Activated naive CD4-positive, alpha-beta T cell treated with anti-CD3 and anti-CD28 coated beads for 36 hours (primary cell): Measurements from ENCODE around the gene POLL. TPM values are rescaled to one million over a fixed set of nuclear protein-coding genes. Genes with fewer than 3 reads are reported as not detected.
A peak's percentile ranks its signal among the peaks of the same experiment; 100 is the strongest.

ENCODE experiments used
- CTCF ChIA-PET: fragments of 350-600 bp; sonication (Branson Sonifier 250); formaldehyde crosslinking; loops from one replicate; lab custom pipeline; 2021; ENCODE audit warnings: antibody characterized with exemption; lab: Charles Lee
- DNase-seq: peaks from one replicate; pipeline ENCODE4 v3.0.0-alpha.2; 2020
- H3K27ac Mint-ChIP-seq: one replicate; pipeline ENCODE4 v1.8.0; 2021; ENCODE audit warnings: mild to moderate bottlenecking, mixed read lengths
- H3K27me3 Mint-ChIP-seq: one replicate; pipeline ENCODE4 v1.8.0; 2021; ENCODE audit warnings: low read depth, mixed read lengths
- H3K36me3 Mint-ChIP-seq: one replicate; pipeline ENCODE4 v1.8.0; 2021; ENCODE audit warnings: low read depth, mixed read lengths
- H3K4me1 Mint-ChIP-seq: one replicate; pipeline ENCODE4 v1.8.0; 2021; ENCODE audit warnings: low read depth, mixed read lengths
- H3K4me3 Mint-ChIP-seq: one replicate; pipeline ENCODE4 v1.8.0; 2021; ENCODE audit warnings: mild to moderate bottlenecking, moderate library complexity, mixed read lengths
- H3K9me3 Mint-ChIP-seq: one replicate; pipeline ENCODE4 v1.8.0; 2021; ENCODE audit warnings: mixed read lengths
- intact Hi-C: fragments of 100-400 bp; cut with micrococcal nuclease; formaldehyde crosslinking; loops from one replicate; pipeline ENCODE4 v1.15.1; 2023
- total RNA-seq, 2 experiments: library from RNA; stranded (reverse); gene quantifications; one replicate each; pipeline ENCODE4 v1.2.3, GENCODE V29; 2021

The POLL gene
- total RNA-seq, 2 experiments from 2014 or later = 28.1 to 29.0 TPM

DNA sequence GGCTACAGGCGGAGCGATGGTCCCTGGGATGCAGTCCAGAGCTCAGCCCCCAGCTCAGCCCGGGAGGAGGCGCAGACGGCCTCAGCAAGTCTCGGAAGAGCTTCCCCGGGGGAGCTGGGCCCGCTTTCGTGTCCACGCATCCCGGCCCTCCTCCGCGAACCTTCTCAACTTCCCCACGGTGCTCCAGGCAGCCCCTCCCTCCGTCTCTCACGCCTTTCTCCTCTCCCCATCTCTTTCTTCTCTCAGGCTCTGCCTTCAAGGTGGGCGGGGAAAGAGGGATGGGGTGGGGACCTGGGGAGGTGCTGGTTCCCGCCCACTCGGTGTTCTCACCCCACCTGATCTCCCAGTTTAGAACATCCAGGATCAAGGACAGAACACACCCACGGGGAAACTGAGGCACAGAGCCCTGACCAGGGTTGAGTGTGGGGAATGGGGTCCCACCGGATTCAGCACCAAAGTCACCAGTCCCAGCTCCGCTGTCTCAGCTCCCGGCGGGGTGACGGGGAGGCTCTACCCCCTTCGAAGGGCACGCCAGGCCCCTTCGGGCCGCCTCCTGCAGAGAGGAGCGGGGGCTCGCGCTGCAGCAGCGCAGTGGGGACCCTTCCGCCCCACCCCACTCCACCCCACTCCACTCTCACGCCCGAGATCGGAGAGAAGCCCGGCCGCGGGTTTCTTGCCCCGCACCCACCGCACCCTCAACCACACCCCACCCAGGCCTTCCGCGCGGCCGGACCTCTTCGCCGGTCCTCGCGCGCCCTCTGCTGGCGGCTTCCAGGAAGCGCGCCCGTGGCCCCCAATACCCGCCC is 18.2 kb downstream of the POLL start:
- H3K36me3 Mint-ChIP-seq = no peaks in the 10 kb centered on the region
- CTCF ChIA-PET = interaction anchor here (0.6 to 5.4 kb wide), 24 partner anchors 8 to 404 kb away, joined by 3 to 50 read pairs (median 4); partner anchors contain the start of genes DPCD and POLL
- peaks cover 45% of the 10 kb centered on the region for H3K27me3 Mint-ChIP-seq
- DNase-seq = peak; percentile 81
- no peaks in the 10 kb centered on the region for H3K9me3 Mint-ChIP-seq
- peaks cover 15% of the 10 kb centered on the region for H3K4me1 Mint-ChIP-seq
- H3K4me3 Mint-ChIP-seq = peak overlapping the region; percentile 62
- intact Hi-C loops = loop anchor here (1.0 to 5.0 kb wide), 6 partner anchors 33 to 408 kb away; no protein-coding TSS in a partner anchor
- H3K27ac Mint-ChIP-seq = no peak overlapping the region

DNA sequence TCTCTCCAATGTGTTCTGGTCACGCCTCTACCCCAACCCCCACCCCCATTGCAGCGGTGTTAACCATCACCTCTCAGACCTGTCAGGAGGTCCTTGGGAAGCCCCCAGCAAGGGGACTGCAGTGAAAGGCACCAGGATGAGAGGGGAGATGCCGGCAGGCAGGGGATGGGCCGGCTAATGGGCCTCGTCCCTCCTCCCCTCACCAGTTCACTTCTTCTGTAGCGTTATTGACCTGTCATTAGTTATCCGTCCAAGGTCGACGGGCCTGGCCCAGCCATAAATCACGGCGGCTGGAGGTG is 18.8 kb downstream of the POLL start:
- Mint-ChIP-seq H3K36me3 (no peaks in the 10 kb centered on the region), H3K27ac (no peak overlapping the region), H3K4me3 (peak overlapping the region; percentile 62), H3K4me1 (peaks cover 15% of the 10 kb centered on the region), H3K27me3 (peaks cover 47% of the 10 kb centered on the region), H3K9me3 (no peaks in the 10 kb centered on the region)
- CTCF ChIA-PET = interaction anchor here (0.6 to 5.4 kb wide), 19 partner anchors 9 to 403 kb away, joined by 3 to 50 read pairs (median 5); partner anchors contain the start of genes DPCD and POLL
- intact Hi-C loops = no loop called here
- no peak for DNase-seq

DNA sequence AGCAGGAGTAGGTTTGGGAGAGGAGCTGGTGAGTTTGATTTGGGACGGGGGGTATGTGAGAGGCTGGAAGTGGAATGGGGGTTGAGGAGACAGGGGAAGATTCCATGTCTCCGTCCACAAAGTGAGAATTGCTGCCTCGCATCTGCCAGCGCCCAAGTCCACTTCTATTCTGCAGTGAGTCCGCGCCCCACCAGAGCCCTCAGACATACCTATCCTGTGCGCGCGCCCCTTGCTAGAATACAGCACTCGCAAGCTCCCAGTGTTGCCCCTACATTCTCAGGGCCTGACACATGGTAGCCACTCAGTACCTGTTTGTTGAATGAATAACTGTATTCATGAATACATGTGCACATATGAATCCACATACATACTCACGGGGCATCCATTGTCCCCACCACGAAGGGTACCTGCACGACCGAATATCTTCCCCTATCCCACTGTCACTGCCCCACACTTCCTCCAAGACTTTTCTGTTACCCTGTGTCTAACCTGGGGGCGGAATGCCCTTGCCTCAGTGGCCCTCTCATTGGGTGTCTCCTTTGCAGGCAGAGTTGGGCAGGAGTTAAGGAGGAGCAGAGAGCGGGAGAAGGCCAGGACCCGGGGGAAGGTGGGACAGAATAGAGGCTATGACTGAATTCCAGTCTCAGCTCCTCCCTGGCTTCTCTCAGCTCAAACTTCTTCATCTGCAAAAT is 19.9 kb downstream of the POLL start:
- DNase-seq = no peak
- Mint-ChIP-seq H3K27me3 (peaks cover 47% of the 10 kb centered on the region), H3K36me3 (no peaks in the 10 kb centered on the region), H3K9me3 (no peaks in the 10 kb centered on the region), H3K27ac (no peak overlapping the region), H3K4me3 (no peak overlapping the region), H3K4me1 (peaks cover 15% of the 10 kb centered on the region)
- intact Hi-C loops = no loop called here
- CTCF ChIA-PET = interaction anchor here (1.1 to 5.4 kb wide), 4 partner anchors 11 to 354 kb away, joined by 3 to 50 read pairs (median 8); no protein-coding TSS in a partner anchor

- CTCF ChIA-PET = interaction anchor here (1.1 to 5.4 kb wide), 2 partner anchors 32 to 354 kb away, joined by 3 to 50 read pairs; no protein-coding TSS in a partner anchor
- Mint-ChIP-seq H3K36me3 (no peaks in the 10 kb centered on the region), H3K27ac (no peak overlapping the region), H3K9me3 (no peaks in the 10 kb centered on the region), H3K4me1 (peaks cover 15% of the 10 kb centered on the region), H3K4me3 (no peak overlapping the region), H3K27me3 (peaks cover 47% of the 10 kb centered on the region)
- intact Hi-C loops = no loop called here
- DNase-seq = no peak
These were observed 20.7 kb downstream of the POLL start for GRCh38 chr10:101567165-101568006.

DNA sequence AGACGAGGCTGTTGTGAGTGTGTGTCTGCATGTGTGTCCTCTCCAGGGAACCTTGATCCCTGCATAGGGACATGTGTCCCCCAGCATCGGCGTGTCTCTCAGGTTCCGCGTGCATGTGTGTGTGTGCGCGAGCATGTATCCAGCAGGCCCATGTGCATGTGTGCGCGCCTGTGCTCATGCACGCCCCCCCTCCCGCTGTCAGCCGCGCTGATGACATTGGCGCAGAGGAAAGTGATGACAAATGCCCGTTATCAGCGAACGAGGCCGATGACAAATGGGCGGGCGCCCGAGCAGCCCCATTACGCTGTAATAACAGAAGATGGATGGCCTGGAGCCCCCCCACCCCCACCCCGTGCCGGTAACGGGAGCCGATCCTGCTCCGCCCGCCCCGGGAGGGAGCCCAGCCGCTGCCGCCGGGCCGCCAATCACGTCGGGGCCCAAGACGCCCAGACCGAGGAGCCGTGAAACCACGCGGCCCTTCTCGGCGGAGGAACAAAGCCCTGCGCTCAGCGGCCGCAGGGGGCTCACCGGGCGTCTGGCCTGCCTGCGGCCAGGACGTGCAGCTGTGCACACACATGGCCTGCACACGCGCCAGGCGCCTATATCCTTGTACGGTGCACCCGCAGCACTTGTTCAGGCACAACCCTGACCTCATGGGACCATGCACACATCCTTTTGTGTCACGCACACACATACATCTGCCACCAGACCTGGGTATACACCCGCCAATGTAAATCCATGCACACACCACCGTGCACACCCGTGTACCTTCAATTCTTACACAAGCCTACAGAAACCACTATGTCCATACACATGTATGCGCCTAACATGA is 21.5 kb downstream of the POLL start:
- Mint-ChIP-seq H3K36me3 (no peaks in the 10 kb centered on the region), H3K4me3 (no peak overlapping the region), H3K27me3 (peaks cover 47% of the 10 kb centered on the region), H3K27ac (no peak overlapping the region), H3K9me3 (no peaks in the 10 kb centered on the region), H3K4me1 (peaks cover 15% of the 10 kb centered on the region)
- CTCF ChIA-PET = interaction anchor here (0.6 to 5.4 kb wide), 2 partner anchors 192 to 353 kb away, joined by 3 to 50 read pairs; no protein-coding TSS in a partner anchor
- intact Hi-C loops = no loop called here
- DNase-seq = no peak

DNA sequence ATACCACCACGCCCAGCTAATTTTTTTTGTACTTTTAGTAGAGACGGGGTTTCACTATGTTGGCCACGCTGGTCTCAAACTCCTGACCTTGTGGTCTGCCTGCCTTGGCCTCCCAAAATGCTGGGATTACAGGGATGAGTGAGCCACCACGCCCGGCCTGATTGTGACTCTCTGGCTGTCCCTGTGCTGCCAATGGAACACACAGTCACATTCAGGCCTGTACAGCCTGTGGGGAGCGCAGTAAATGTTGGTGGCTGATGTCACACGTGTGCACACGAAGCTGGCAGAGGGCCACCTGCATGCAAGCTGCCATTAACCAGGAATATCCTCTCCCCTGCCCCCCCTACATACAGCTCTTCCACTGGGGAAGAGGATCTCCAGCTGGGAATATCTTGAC is 22.1 kb downstream of the POLL start:
- CTCF ChIA-PET = interaction anchor here (0.6 kb wide), 1 partner anchor 191 kb away, joined by 3 read pairs; no protein-coding TSS in a partner anchor
- H3K36me3 Mint-ChIP-seq = no peaks in the 10 kb centered on the region
- intact Hi-C loops = no loop called here
- no peak overlapping the region for H3K4me3 Mint-ChIP-seq
- peaks cover 15% of the 10 kb centered on the region for H3K4me1 Mint-ChIP-seq
- DNase-seq = no peak
- no peak overlapping the region for H3K27ac Mint-ChIP-seq
- no peaks in the 10 kb centered on the region for H3K9me3 Mint-ChIP-seq
- H3K27me3 Mint-ChIP-seq = peaks cover 47% of the 10 kb centered on the region

DNA sequence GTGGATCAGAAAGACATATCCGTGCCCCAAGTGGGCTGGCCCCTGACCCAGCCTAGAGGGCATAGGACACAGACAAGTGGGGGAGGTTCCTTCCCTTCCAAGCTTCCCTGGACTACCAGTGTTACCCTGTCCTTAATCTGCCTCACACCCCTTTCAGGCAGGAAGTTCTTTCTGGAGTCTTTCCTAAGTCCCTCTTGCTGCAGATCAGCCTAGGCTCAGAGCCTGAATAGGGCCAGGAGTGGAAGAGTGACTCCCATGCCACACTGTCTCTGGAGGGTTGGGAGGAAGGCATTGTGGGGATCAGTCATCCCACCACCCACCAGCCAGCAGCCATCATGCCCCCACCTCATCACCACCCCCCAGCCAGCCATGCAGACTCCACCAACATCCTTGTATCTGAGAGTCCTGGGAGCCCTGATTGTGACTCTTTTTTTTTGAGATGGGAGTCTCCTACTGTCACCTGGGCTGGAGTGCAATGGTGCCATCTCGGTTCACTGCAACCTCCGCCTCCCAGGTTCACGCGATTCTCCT is 22.6 kb downstream of the POLL start:
- intact Hi-C loops = no loop called here
- Mint-ChIP-seq H3K27me3 (peaks cover 47% of the 10 kb centered on the region), H3K27ac (no peak overlapping the region), H3K9me3 (no peaks in the 10 kb centered on the region), H3K36me3 (no peaks in the 10 kb centered on the region), H3K4me3 (no peak overlapping the region), H3K4me1 (peaks cover 15% of the 10 kb centered on the region)
- CTCF ChIA-PET = interaction anchor here (0.6 kb wide), 1 partner anchor 191 kb away, joined by 3 read pairs; no protein-coding TSS in a partner anchor
- no peak for DNase-seq

GRCh38 chr10:101564490-101564991 is 23.5 kb downstream of the POLL start:
- H3K27me3 Mint-ChIP-seq = peaks cover 43% of the 10 kb centered on the region

DNA sequence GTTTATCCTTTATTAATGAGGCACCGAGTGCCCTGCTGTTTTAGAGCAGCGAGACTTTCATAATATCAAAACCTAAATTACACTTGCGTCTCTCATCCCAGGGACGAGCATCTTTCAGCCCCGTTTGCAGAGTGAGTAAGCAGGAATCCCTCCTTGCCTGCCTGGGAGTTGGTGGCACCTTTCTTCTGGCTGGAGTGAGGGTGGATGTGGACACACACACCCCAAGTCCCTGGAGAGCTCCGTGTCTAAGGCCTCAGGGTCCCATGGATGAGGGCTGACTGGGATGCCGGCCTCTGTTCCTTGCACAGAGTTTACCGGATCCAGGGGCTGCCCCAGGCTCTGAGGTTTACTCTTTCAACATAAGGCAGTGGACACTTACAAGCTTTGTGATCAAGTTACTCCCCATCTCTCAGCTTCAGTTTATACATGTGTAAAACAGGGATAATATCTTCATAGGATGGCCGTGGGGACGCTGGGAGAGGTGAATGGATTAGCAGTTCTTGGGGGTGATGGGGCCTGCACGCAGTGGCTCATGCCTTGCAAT is 24.5 kb downstream of the POLL start:
- Mint-ChIP-seq H3K27me3 (peaks cover 34% of the 10 kb centered on the region), H3K4me1 (peaks cover 11% of the 10 kb centered on the region), H3K4me3 (no peak overlapping the region), H3K27ac (no peak overlapping the region), H3K36me3 (no peaks in the 10 kb centered on the region), H3K9me3 (no peaks in the 10 kb centered on the region)
- intact Hi-C loops = no loop called here
- DNase-seq = no peak
- CTCF ChIA-PET = interaction anchor here (0.6 kb wide), 1 partner anchor 1015 kb away, joined by 3 read pairs; no protein-coding TSS in a partner anchor

More at GRCh38 chr10:101564490-101564991, 23.5 kb downstream of the POLL start:
- Mint-ChIP-seq H3K4me1 (peaks cover 9% of the 10 kb centered on the region), H3K27ac (no peak overlapping the region), H3K4me3 (no peak overlapping the region), H3K36me3 (no peaks in the 10 kb centered on the region), H3K9me3 (no peaks in the 10 kb centered on the region)
- intact Hi-C loops = no loop called here
- CTCF ChIA-PET = no interaction called here
- DNase-seq = no peak

DNA sequence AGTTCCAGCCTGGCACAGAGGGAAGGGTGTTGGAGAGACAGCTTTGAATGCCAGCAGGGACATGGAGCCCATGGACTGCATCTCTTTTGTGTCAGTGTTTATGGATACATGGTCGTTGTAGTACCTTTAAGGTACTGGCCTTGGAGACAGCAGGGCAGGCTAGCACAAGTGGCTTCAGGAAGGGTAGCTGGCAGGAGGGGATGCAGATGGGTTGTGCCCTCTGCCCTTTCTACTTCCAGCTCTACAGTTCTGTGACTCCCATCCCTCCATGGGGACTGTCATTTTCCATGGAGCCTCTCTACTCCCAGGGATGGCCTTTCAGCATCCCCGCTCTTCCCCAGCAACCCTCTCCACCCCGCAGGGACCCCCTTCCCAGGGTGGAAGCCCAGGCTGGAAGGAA is 25.1 kb downstream of the POLL start:
- peaks cover 28% of the 10 kb centered on the region for H3K27me3 Mint-ChIP-seq
- H3K36me3 Mint-ChIP-seq = no peaks in the 10 kb centered on the region
- CTCF ChIA-PET = interaction anchor here (0.6 kb wide), 1 partner anchor 60 kb away, joined by 3 read pairs; no protein-coding TSS in a partner anchor
- no peak for DNase-seq
- H3K4me1 Mint-ChIP-seq = peaks cover 16% of the 10 kb centered on the region
- no peak overlapping the region for H3K27ac Mint-ChIP-seq
- H3K4me3 Mint-ChIP-seq = no peak overlapping the region
- H3K9me3 Mint-ChIP-seq = no peaks in the 10 kb centered on the region
- intact Hi-C loops = no loop called here
